Measurements from ENCODE around the gene FAM98C.
"Not testable (repeated sequence)": the region's sequence is repeated elsewhere in the genome, so short reads cannot be mapped to it uniquely, and the experiment has no call there.

The FAM98C gene

GRCh38 chr19:38399537-38399936 lies 3.4 kb upstream of the FAM98C start:
- Mint-ChIP-seq H3K4me3 (no peak overlapping the region), H3K4me1 (ENCODE audit: low read depth) (peaks cover 21% of the 10 kb centered on the region), H3K36me3 (ENCODE audit: low read depth) (peaks cover 6% of the 10 kb centered on the region), H3K9me3 (no peaks in the 10 kb centered on the region), H3K27ac (no peak overlapping the region), H3K27me3 (ENCODE audit: low read depth) (no peaks in the 10 kb centered on the region)

GRCh38 chr19:38400361-38400760 lies 2.5 kb upstream of the FAM98C start:
- peaks cover 8% of the 10 kb centered on the region for H3K36me3 Mint-ChIP-seq (ENCODE audit: low read depth)
- H3K4me3 Mint-ChIP-seq: no peak overlapping the region
- H3K27ac Mint-ChIP-seq: no peak overlapping the region
- H3K4me1 Mint-ChIP-seq (ENCODE audit: low read depth): peaks cover 16% of the 10 kb centered on the region
- no peaks in the 10 kb centered on the region for H3K9me3 Mint-ChIP-seq
- H3K27me3 Mint-ChIP-seq (ENCODE audit: low read depth): no peaks in the 10 kb centered on the region

- H3K27me3 Mint-ChIP-seq (ENCODE audit: low read depth): no peaks in the 10 kb centered on the region
- H3K9me3 Mint-ChIP-seq: no peaks in the 10 kb centered on the region
- H3K4me3 Mint-ChIP-seq: no peak overlapping the region
- no peak overlapping the region for H3K27ac Mint-ChIP-seq
- H3K4me1 Mint-ChIP-seq (ENCODE audit: low read depth): peaks cover 16% of the 10 kb centered on the region
- H3K36me3 Mint-ChIP-seq (ENCODE audit: low read depth): peaks cover 9% of the 10 kb centered on the region
These were observed 1.7 kb upstream of the FAM98C start for GRCh38 chr19:38401148-38401547.

GRCh38 chr19:38402623-38402966 lies 298 bp upstream of the FAM98C start:
- Mint-ChIP-seq H3K9me3 (no peaks in the 10 kb centered on the region), H3K27ac (peak overlapping the region; percentile 83), H3K36me3 (ENCODE audit: low read depth) (peaks cover 12% of the 10 kb centered on the region), H3K27me3 (ENCODE audit: low read depth) (no peaks in the 10 kb centered on the region), H3K4me1 (ENCODE audit: low read depth) (peaks cover 10% of the 10 kb centered on the region), H3K4me3 (peak overlapping the region; percentile 90)

GRCh38 chr19:38404858-38405257 lies 2.0 kb downstream of the FAM98C start:
- peaks cover 10% of the 10 kb centered on the region for H3K4me1 Mint-ChIP-seq (ENCODE audit: low read depth)
- H3K36me3 Mint-ChIP-seq (ENCODE audit: low read depth): peaks cover 22% of the 10 kb centered on the region
- H3K9me3 Mint-ChIP-seq: no peaks in the 10 kb centered on the region
- peak overlapping the region; percentile 90 for H3K4me3 Mint-ChIP-seq
- no peak overlapping the region for H3K27ac Mint-ChIP-seq
- no peaks in the 10 kb centered on the region for H3K27me3 Mint-ChIP-seq (ENCODE audit: low read depth)

- H3K36me3 Mint-ChIP-seq (ENCODE audit: low read depth): peaks cover 23% of the 10 kb centered on the region
- no peaks in the 10 kb centered on the region for H3K27me3 Mint-ChIP-seq (ENCODE audit: low read depth)
- H3K9me3 Mint-ChIP-seq: no peaks in the 10 kb centered on the region
- no peak overlapping the region for H3K27ac Mint-ChIP-seq
- H3K4me3 Mint-ChIP-seq: no peak overlapping the region
- H3K4me1 Mint-ChIP-seq (ENCODE audit: low read depth): peaks cover 10% of the 10 kb centered on the region
These were observed 2.4 kb downstream of the FAM98C start for GRCh38 chr19:38405276-38405675.

- no peak overlapping the region for H3K27ac Mint-ChIP-seq
These were observed 6.8 kb downstream of the FAM98C start for GRCh38 chr19:38409631-38410133.

GRCh38 chr19:38410407-38410806 lies 7.5 kb downstream of the FAM98C start:
- not testable (repeated sequence) for H3K27me3 Mint-ChIP-seq (ENCODE audit: low read depth); H3K4me1 Mint-ChIP-seq (ENCODE audit: low read depth); H3K27ac Mint-ChIP-seq; H3K4me3 Mint-ChIP-seq; H3K9me3 Mint-ChIP-seq
- H3K36me3 Mint-ChIP-seq (ENCODE audit: low read depth): peaks cover 15% of the 10 kb centered on the region

More at GRCh38 chr19:38409631-38410133, 6.8 kb downstream of the FAM98C start:
- Mint-ChIP-seq H3K27me3 (ENCODE audit: low read depth) (no peaks in the 10 kb centered on the region), H3K4me3 (no peak overlapping the region), H3K4me1 (ENCODE audit: low read depth) (no peaks in the 10 kb centered on the region), H3K36me3 (ENCODE audit: low read depth) (peaks cover 19% of the 10 kb centered on the region), H3K9me3 (no peaks in the 10 kb centered on the region)

GRCh38 chr19:38411041-38411712 lies 8.3 kb downstream of the FAM98C start:
- H3K4me1 Mint-ChIP-seq (ENCODE audit: low read depth): no peaks in the 10 kb centered on the region
- H3K4me3 Mint-ChIP-seq: no peak overlapping the region
- peaks cover 14% of the 10 kb centered on the region for H3K36me3 Mint-ChIP-seq (ENCODE audit: low read depth)
- H3K27ac Mint-ChIP-seq: no peak overlapping the region
- H3K27me3 Mint-ChIP-seq (ENCODE audit: low read depth): no peaks in the 10 kb centered on the region
- H3K9me3 Mint-ChIP-seq: no peaks in the 10 kb centered on the region

GRCh38 chr19:38411898-38412297 lies 9.0 kb downstream of the FAM98C start:
- not testable (repeated sequence) for H3K27ac Mint-ChIP-seq; H3K4me1 Mint-ChIP-seq (ENCODE audit: low read depth); H3K27me3 Mint-ChIP-seq (ENCODE audit: low read depth); H3K4me3 Mint-ChIP-seq; H3K9me3 Mint-ChIP-seq
- peaks cover 14% of the 10 kb centered on the region for H3K36me3 Mint-ChIP-seq (ENCODE audit: low read depth)

GRCh38 chr19:38412491-38412890 lies 9.6 kb downstream of the FAM98C start:
- H3K36me3 Mint-ChIP-seq (ENCODE audit: low read depth): peaks cover 11% of the 10 kb centered on the region
- no peak overlapping the region for H3K4me3 Mint-ChIP-seq
- H3K9me3 Mint-ChIP-seq: no peaks in the 10 kb centered on the region
- H3K27ac Mint-ChIP-seq: no peak overlapping the region
- no peaks in the 10 kb centered on the region for H3K27me3 Mint-ChIP-seq (ENCODE audit: low read depth)
- H3K4me1 Mint-ChIP-seq (ENCODE audit: low read depth): peaks cover 9% of the 10 kb centered on the region

GRCh38 chr19:38412961-38413360 lies 10.1 kb downstream of the FAM98C start:
- Mint-ChIP-seq H3K9me3 (no peaks in the 10 kb centered on the region), H3K4me1 (ENCODE audit: low read depth) (peaks cover 13% of the 10 kb centered on the region), H3K27me3 (ENCODE audit: low read depth) (no peaks in the 10 kb centered on the region), H3K27ac (no peak overlapping the region), H3K36me3 (ENCODE audit: low read depth) (peaks cover 9% of the 10 kb centered on the region), H3K4me3 (no peak overlapping the region)

- Mint-ChIP-seq H3K27ac (no peak overlapping the region), H3K9me3 (no peaks in the 10 kb centered on the region), H3K4me3 (no peak overlapping the region), H3K36me3 (ENCODE audit: low read depth) (peaks cover 7% of the 10 kb centered on the region), H3K4me1 (ENCODE audit: low read depth) (peaks cover 15% of the 10 kb centered on the region), H3K27me3 (ENCODE audit: low read depth) (no peaks in the 10 kb centered on the region)
These were observed 10.5 kb downstream of the FAM98C start for GRCh38 chr19:38413416-38413815.

- Mint-ChIP-seq H3K27me3 (ENCODE audit: low read depth) (no peaks in the 10 kb centered on the region), H3K36me3 (ENCODE audit: low read depth) (no peaks in the 10 kb centered on the region), H3K27ac (peak overlapping the region; percentile 76), H3K4me1 (ENCODE audit: low read depth) (peaks cover 21% of the 10 kb centered on the region), H3K9me3 (no peaks in the 10 kb centered on the region), H3K4me3 (peak overlapping the region; percentile 83)
These were observed 14.3 kb downstream of the FAM98C start for GRCh38 chr19:38417146-38417543.

GRCh38 chr19:38417544-38418506 lies 14.9 kb downstream of the FAM98C start:
- Mint-ChIP-seq H3K9me3 (no peaks in the 10 kb centered on the region), H3K27ac (peak overlapping the region; percentile 76), H3K4me3 (peak overlapping the region; percentile 83), H3K4me1 (ENCODE audit: low read depth) (peaks cover 21% of the 10 kb centered on the region), H3K36me3 (ENCODE audit: low read depth) (no peaks in the 10 kb centered on the region), H3K27me3 (ENCODE audit: low read depth) (no peaks in the 10 kb centered on the region)
